Measurements from ENCODE around the gene ILKAP.

DNA sequence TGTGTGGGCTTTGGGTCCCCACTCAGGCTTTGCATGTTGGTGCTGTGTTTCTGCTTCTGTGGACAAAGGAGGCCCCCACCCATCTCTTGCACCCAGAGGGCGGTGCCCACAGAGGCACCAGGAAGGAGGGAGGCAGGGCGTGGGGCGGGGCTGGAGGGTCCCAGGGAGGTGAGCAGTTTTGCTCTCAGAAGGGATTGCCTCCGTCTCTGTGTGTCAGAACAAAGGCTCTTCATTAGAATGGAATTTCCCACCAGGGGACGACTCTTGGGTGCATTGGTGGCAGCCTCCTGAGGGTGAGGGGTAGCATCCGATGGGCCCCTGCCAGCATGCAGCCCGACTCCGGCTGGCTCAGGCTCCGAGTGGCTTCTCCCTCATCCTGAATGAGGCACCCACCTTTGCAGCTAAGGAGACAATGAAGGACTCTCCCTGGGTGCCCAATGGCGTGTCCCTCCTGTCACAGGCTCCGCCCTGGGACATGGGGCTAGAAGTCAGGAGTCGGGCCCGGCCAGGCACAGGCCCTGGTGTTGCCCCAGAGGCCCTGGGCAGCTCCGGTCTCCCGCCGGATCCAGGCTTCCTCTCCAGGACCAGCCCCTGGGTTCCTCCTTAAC is 51.8 kb downstream of the ILKAP start:
- TF ChIP-seq CTCF (IDR thresholded peaks at IDR 0.05; ENCODE audit: insufficient read depth, low read length, poor library complexity, severe bottlenecking), result no peak
- no peak for TF ChIP-seq EZH2phosphoT487 (conservative IDR thresholded peaks at IDR 0.05; ENCODE audit: low read length)

Data from SU-DHL-6 (cell line).